HFFc6 (cell line): ENCODE data around the gene ZNF518A. TPM values are rescaled to one million over a fixed set of nuclear protein-coding genes. Genes with fewer than 3 reads are reported as not detected.

Experiments used
- DNase-seq: peaks from one replicate; pipeline ENCODE4 v3.0.0-alpha.2; 2018
- H3K27ac Mint-ChIP-seq: 2 replicates; pipeline ENCODE4 v1.8.0; 2020; ENCODE audit warnings: mild to moderate bottlenecking, mixed read lengths
- H3K27me3 Mint-ChIP-seq: 2 replicates; pipeline ENCODE4 v1.8.0; 2021; ENCODE audit warnings: mild to moderate bottlenecking, moderate library complexity, mixed read lengths; ENCODE audit not compliant: insufficient read depth
- H3K36me3 Mint-ChIP-seq: 2 replicates; pipeline ENCODE4 v1.8.0; 2021; ENCODE audit warnings: low read depth, mixed read lengths
- H3K4me1 Mint-ChIP-seq: 2 replicates; pipeline ENCODE4 v1.8.0; 2020; ENCODE audit warnings: low read depth, mixed read lengths
- H3K4me3 Mint-ChIP-seq: 2 replicates; pipeline ENCODE4 v1.8.0; 2020; ENCODE audit warnings: mild to moderate bottlenecking, moderate library complexity, mixed read lengths
- H3K9me3 Mint-ChIP-seq: 2 replicates; pipeline ENCODE4 v1.8.0; 2020; ENCODE audit warnings: mild to moderate bottlenecking, mixed read lengths
- CTCF ChIP-seq: fragments of 200-600 bp; sonication (generic); IDR thresholded peaks from 2 replicates; pipeline ENCODE4 v1.5.0; 2021; ENCODE audit warnings: antibody characterized with exemption, mild to moderate bottlenecking
- long read RNA-seq: library from polyadenylated mRNA; unstranded; transcript quantifications from one replicate; pipeline ENCODE4 v2.0.0, GENCODE V29; 2019
- total RNA-seq, 6 experiments: library from RNA; stranded (reverse); fragmentation: NEBNext Ultra II Directional; extraction: Animal tissue kit (Norgen Biotek cat#: 25700); gene quantifications; 2 replicates in 1 of 6; 3 replicates in 5 of 6; pipeline ENCODE4 v1.2.3, GENCODE V29; 2021

The ZNF518A gene
- total RNA-seq, result 1 to 10 TPM; 4.0 to 6.5 (median 5.3) TPM
- long read RNA-seq, result 0 reads

GRCh38 chr10:96129387-96130325 lies at the start of gene ZNF518A:
Gene ZNF518A, plus strand, starts transcription at chr10:96130297. Its CDS starts 26,026 bp downstream, at chr10:96156323.
- Mint-ChIP-seq H3K36me3 (0 out of 2 replicates have a peak, but pooled peaks cover 4% of the 10 kb centered on the region), H3K9me3 (no peaks in the 10 kb centered on the region), H3K4me1 (peaks cover 45% of the 10 kb centered on the region), H3K27me3 (peaks cover under 1% of the 10 kb centered on the region; the same call in 1 of the 2 replicates), H3K4me3 (peak within 1 kb of the TSS; percentile 96), H3K27ac (peak within 1 kb of the TSS; percentile 99)
- TF ChIP-seq CTCF, result no peak
- peak; percentile 94 for DNase-seq

GRCh38 chr10:96082153-96082552 lies 47.9 kb upstream of the ZNF518A start:
- no peak for DNase-seq
- no peak overlapping the region for H3K27ac Mint-ChIP-seq
- H3K27me3 Mint-ChIP-seq, result no peaks in the 10 kb centered on the region; the same call in 1 of the 2 replicates
- TF ChIP-seq CTCF, result no peak
- H3K4me1 Mint-ChIP-seq, result no peaks in the 10 kb centered on the region
- no peaks in the 10 kb centered on the region for H3K36me3 Mint-ChIP-seq
- no peak overlapping the region for H3K4me3 Mint-ChIP-seq
- no peaks in the 10 kb centered on the region for H3K9me3 Mint-ChIP-seq

GRCh38 chr10:96082748-96083147 lies 47.3 kb upstream of the ZNF518A start:
- DNase-seq, result no peak
- Mint-ChIP-seq H3K9me3 (no peaks in the 10 kb centered on the region), H3K27me3 (no peaks in the 10 kb centered on the region; the same call in 1 of the 2 replicates), H3K36me3 (no peaks in the 10 kb centered on the region), H3K4me1 (no peaks in the 10 kb centered on the region), H3K4me3 (no peak overlapping the region), H3K27ac (no peak overlapping the region)
- TF ChIP-seq CTCF, result no peak

GRCh38 chr10:96089116-96089515 lies 41.0 kb upstream of the ZNF518A start:
- Mint-ChIP-seq H3K9me3 (0 out of 2 replicates have a peak, but pooled peaks cover 9% of the 10 kb centered on the region), H3K4me3 (peak overlapping the region; percentile 94), H3K27ac (peak overlapping the region; percentile 98; the same call in 1 of the 2 replicates), H3K27me3 (peaks cover 9% of the 10 kb centered on the region), H3K4me1 (peaks cover 13% of the 10 kb centered on the region), H3K36me3 (no peaks in the 10 kb centered on the region)
- no peak for TF ChIP-seq CTCF
- DNase-seq, result no peak

GRCh38 chr10:96089670-96090462 lies 40.2 kb upstream of the ZNF518A start:
- H3K36me3 Mint-ChIP-seq, result no peaks in the 10 kb centered on the region

More at GRCh38 chr10:96089670-96090462, 40.2 kb upstream of the ZNF518A start:
- no peak for TF ChIP-seq CTCF
- Mint-ChIP-seq H3K4me3 (peak overlapping the region; percentile 94), H3K27me3 (peaks cover 9% of the 10 kb centered on the region), H3K4me1 (peaks cover 13% of the 10 kb centered on the region), H3K9me3 (0 out of 2 replicates have a peak, but pooled peaks cover 9% of the 10 kb centered on the region), H3K27ac (peak overlapping the region; percentile 98)
- peak; percentile 90 for DNase-seq
